ENCODE results near the gene PTGR2. TPM values are rescaled to one million over a fixed set of nuclear protein-coding genes. Genes with fewer than 3 reads are reported as not detected.

Gene PTGR2
- 2.3 and 3.9 TPM in 2 replicates for total RNA-seq

GRCh38 chr14:73851567-73852382 is at the start of gene PTGR2:
TSS of gene PTGR2 (plus strand) at chr14:73851831. CDS start at chr14:73858863, 7,032 bp downstream.

GRCh38 chr14:73886449-73887317 is 35.1 kb downstream of the PTGR2 start, which contains the start of gene ZNF410:
TSS of gene ZNF410 (plus strand) at chr14:73886859. CDS start at chr14:73892176, 5,317 bp downstream.

Small RNAs within 50 kb of the gene (small RNA-seq; reads per million reads assigned to genes)
- gene AC005520.4 (not detected), gene RF00019 (not detected)

Other genes with a start within 250 kb of the PTGR2 start
- gene ACOT6, start 239.3 kb upstream of the PTGR2 start, total RNA-seq, result 0.29 TPM in 1 of 2 replicates, not detected in the other
- 5.2 and 7.5 TPM in 2 replicates for gene DNAL1, start 206.8 kb upstream of the PTGR2 start, total RNA-seq
- 43.4 and 46.1 TPM in 2 replicates for gene PNMA1, start 137.4 kb upstream of the PTGR2 start, total RNA-seq
- 52.9 and 62.5 TPM in 2 replicates for gene ZNF410, start 35.0 kb downstream of the PTGR2 start, total RNA-seq
- 3.3 and 3.9 TPM in 2 replicates for gene FAM161B, start 98.3 kb downstream of the PTGR2 start, total RNA-seq
- gene COQ6, start 98.5 kb downstream of the PTGR2 start, total RNA-seq, result 16.3 and 17.8 TPM in 2 replicates
- 11.8 and 12.9 TPM in 2 replicates for gene ENTPD5, start 167.5 kb downstream of the PTGR2 start, total RNA-seq
- 1.6 and 2.6 TPM in 2 replicates for gene BBOF1, start 167.5 kb downstream of the PTGR2 start, total RNA-seq
- 13.9 and 24.5 TPM in 2 replicates for gene ALDH6A1, start 232.6 kb downstream of the PTGR2 start, total RNA-seq
- gene LIN52, start 233.1 kb downstream of the PTGR2 start, total RNA-seq, result 6.1 and 6.9 TPM in 2 replicates

All from vein endothelial cell (primary cell).